HG03039 (cell line): ENCODE measurements around the gene ASGR1.

Source experiments
- ATAC-seq: cut with Tn5 transposase; IDR thresholded peaks from one replicate; pipeline ENCODE4 v1.9.1; 2021; ENCODE audit warnings: mild to moderate bottlenecking, moderate library complexity; ENCODE audit not compliant: unreplicated experiment

Gene ASGR1

GRCh38 chr17:7179317-7180254 lies at the start of gene ASGR1:
Gene ASGR1, minus strand, starts transcription at chr17:7179370. Its CDS starts 807 bp downstream, at chr17:7178563.
- ATAC-seq, result no peak

GRCh38 chr17:7228920-7229319 lies 49.8 kb upstream of the ASGR1 start:
- ATAC-seq, result no peak

GRCh38 chr17:7226721-7227710 lies 47.8 kb upstream of the ASGR1 start:
- ATAC-seq, result no peak

- ATAC-seq, result no peak
Observed at GRCh38 chr17:7225711-7226331, 46.7 kb upstream of the ASGR1 start.

GRCh38 chr17:7224661-7225111 lies 45.5 kb upstream of the ASGR1 start:
- no peak for ATAC-seq

GRCh38 chr17:7224110-7224509 lies 44.9 kb upstream of the ASGR1 start:
- ATAC-seq, result no peak

GRCh38 chr17:7223375-7223774 lies 44.2 kb upstream of the ASGR1 start:
- no peak for ATAC-seq

- no peak for ATAC-seq
Observed at GRCh38 chr17:7222972-7223292, 43.8 kb upstream of the ASGR1 start.

- ATAC-seq, result no peak
Observed at GRCh38 chr17:7222093-7222971, 43.2 kb upstream of the ASGR1 start.

GRCh38 chr17:7221278-7222092 lies 42.3 kb upstream of the ASGR1 start:
- ATAC-seq, result no peak

GRCh38 chr17:7220593-7221277 lies 41.6 kb upstream of the ASGR1 start:
- no peak for ATAC-seq

GRCh38 chr17:7219812-7220592 lies 40.8 kb upstream of the ASGR1 start, which contains the start of the genes ACADVL and DLG4:
Gene ACADVL, plus strand, starts transcription at chr17:7219938. Its CDS starts 47 bp downstream, at chr17:7219985.
Gene DLG4, minus strand, starts transcription at chr17:7219836.
- ATAC-seq, result no peak

GRCh38 chr17:7219229-7219811 lies 40.1 kb upstream of the ASGR1 start:
- no peak for ATAC-seq

- no peak for ATAC-seq
Observed at GRCh38 chr17:7218758-7219157, 39.6 kb upstream of the ASGR1 start.

- ATAC-seq, result no peak
Observed at GRCh38 chr17:7218166-7218565, 39.0 kb upstream of the ASGR1 start.

GRCh38 chr17:7217113-7217987 lies 38.2 kb upstream of the ASGR1 start:
- ATAC-seq, result no peak
